Endodermal cell (in vitro differentiated cells): ENCODE data around the gene CFAP69. TPM values are rescaled to one million over a fixed set of nuclear protein-coding genes. Genes with fewer than 3 reads are reported as not detected.
A peak's percentile ranks its signal among the peaks of the same experiment; 100 is the strongest.

Experiments used
- DNase-seq: peaks from one replicate; pipeline ENCODE4 v3.0.0-alpha.2; 2017
- H3K27ac ChIP-seq: 2 replicates; pipeline ENCODE4 v1.5.1; 2013; ENCODE audit warnings: mild to moderate bottlenecking, low read depth, low read length, moderate library complexity
- H3K27me3 ChIP-seq: 2 replicates; pipeline ENCODE4 v1.6.1; 2013; ENCODE audit warnings: mild to moderate bottlenecking, low read length, moderate library complexity; ENCODE audit not compliant: insufficient read depth, control insufficient read depth, poor library complexity, severe bottlenecking
- H3K36me3 ChIP-seq: 2 replicates; pipeline ENCODE4 v1.7.0; 2013; ENCODE audit warnings: mild to moderate bottlenecking, low read length, moderate library complexity; ENCODE audit not compliant: control insufficient read depth, insufficient read depth
- H3K4me1 ChIP-seq: one replicate; pipeline ENCODE4 v1.7.0; 2013; ENCODE audit warnings: low read length; ENCODE audit not compliant: control insufficient read depth, insufficient read depth
- H3K4me3 ChIP-seq: 2 replicates; pipeline ENCODE4 v1.5.1; 2013; ENCODE audit warnings: mild to moderate bottlenecking, low read length, moderate library complexity
- H3K9ac ChIP-seq: 2 replicates; pipeline ENCODE4 v1.6.1; 2013; ENCODE audit warnings: mild to moderate bottlenecking, low read length, moderate library complexity; ENCODE audit not compliant: poor library complexity, severe bottlenecking; ENCODE audit errors: extremely low read depth
- H3K9me3 ChIP-seq: 2 replicates; pipeline ENCODE4 v1.6.1; 2013; ENCODE audit warnings: mild to moderate bottlenecking, low read length, moderate library complexity; ENCODE audit not compliant: control insufficient read depth
- H3K27ac Mint-ChIP-seq: 2 replicates; pipeline ENCODE4 v1.8.0; 2020; ENCODE audit warnings: mixed read lengths
- H3K27me3 Mint-ChIP-seq: 2 replicates; pipeline ENCODE4 v1.8.0; 2021; ENCODE audit warnings: mild to moderate bottlenecking, mixed read lengths; ENCODE audit not compliant: insufficient read depth
- H3K36me3 Mint-ChIP-seq: 2 replicates; pipeline ENCODE4 v1.8.0; 2020; ENCODE audit warnings: low read depth, mixed read lengths
- H3K4me1 Mint-ChIP-seq: 2 replicates; pipeline ENCODE4 v1.8.0; 2020; ENCODE audit warnings: mixed read lengths
- H3K4me3 Mint-ChIP-seq: 2 replicates; pipeline ENCODE4 v1.8.0; 2020; ENCODE audit warnings: mild to moderate bottlenecking, moderate library complexity, mixed read lengths
- H3K9me3 Mint-ChIP-seq: 2 replicates; pipeline ENCODE4 v1.8.0; 2020; ENCODE audit warnings: mild to moderate bottlenecking, mixed read lengths
- CTCF ChIP-seq: fragments of 200-600 bp; sonication (generic); conservative IDR thresholded peaks from 2 replicates; pipeline ENCODE4 v1.5.0; 2021; ENCODE audit warnings: antibody characterized with exemption, mild to moderate bottlenecking
- WGBS, 2 experiments: methylation state at CpG; one replicate each; pipeline versions ENCODE4 v1.1.5 to v1.1.7; 2013; ENCODE audit warnings: missing lambda C conversion rate in 2 of 2, mixed read lengths in 1 of 2; ENCODE audit not compliant: insufficient coverage in 1 of 2, insufficient read length in 1 of 2; 5-methylcytosine and 5-hydroxymethylcytosine counted together
- total RNA-seq, 2 donors: library from RNA; stranded (reverse); fragmentation: NEBNext Ultra II Directional in 1 of 2; extraction: Animal tissue kit (Norgen Biotek cat#: 25700) in 1 of 2; gene quantifications; 2 replicates in 1 of 2; 3 replicates in 1 of 2; pipeline ENCODE4 v1.2.1, GENCODE V29; 2021

Gene CFAP69
- total RNA-seq, 2 donors from 2014 or later = 4.9 to 6.6 TPM

- no peaks in the 10 kb centered on the region for H3K27me3 ChIP-seq
- H3K9me3 ChIP-seq = no peaks in the 10 kb centered on the region
- no peaks in the 10 kb centered on the region for H3K36me3 Mint-ChIP-seq
- no peaks in the 10 kb centered on the region for H3K27me3 Mint-ChIP-seq
- no peak overlapping the region for H3K9ac ChIP-seq
- peaks cover 8% of the 10 kb centered on the region for H3K4me1 ChIP-seq
- no peaks in the 10 kb centered on the region for H3K9me3 Mint-ChIP-seq
- no peaks in the 10 kb centered on the region for H3K36me3 ChIP-seq
- no peak overlapping the region for H3K27ac Mint-ChIP-seq
- 94 to 100% methylated on average over 1 to 5 of the region's 5 CpGs for WGBS, 2 experiments
- no peak overlapping the region for H3K27ac ChIP-seq
- DNase-seq = no peak
- H3K4me3 Mint-ChIP-seq = no peak overlapping the region
- TF ChIP-seq CTCF = no peak
- H3K4me3 ChIP-seq = no peak overlapping the region
- H3K4me1 Mint-ChIP-seq = peaks cover 17% of the 10 kb centered on the region
Observed at GRCh38 chr7:90222811-90223725, 21.9 kb upstream of the CFAP69 start.

GRCh38 chr7:90224195-90224594, 20.8 kb upstream of the CFAP69 start:
- Mint-ChIP-seq H3K4me1 (peaks cover 22% of the 10 kb centered on the region), H3K36me3 (no peaks in the 10 kb centered on the region), H3K4me3 (no peak overlapping the region), H3K27ac (no peak overlapping the region), H3K27me3 (no peaks in the 10 kb centered on the region), H3K9me3 (no peaks in the 10 kb centered on the region)
- TF ChIP-seq CTCF = no peak
- H3K4me1 ChIP-seq = peaks cover 8% of the 10 kb centered on the region
- no peaks in the 10 kb centered on the region for H3K36me3 ChIP-seq
- no peaks in the 10 kb centered on the region for H3K9me3 ChIP-seq
- H3K27me3 ChIP-seq = no peaks in the 10 kb centered on the region
- DNase-seq = peak; percentile 75
- H3K9ac ChIP-seq = no peak overlapping the region
- H3K27ac ChIP-seq = no peak overlapping the region
- 38 to 51% methylated on average over 3 of the region's 3 CpGs for whole genome bisulfite sequencing, 2 experiments
- H3K4me3 ChIP-seq = no peak overlapping the region

- Mint-ChIP-seq H3K4me1 (peaks cover 22% of the 10 kb centered on the region), H3K27ac (no peak overlapping the region), H3K9me3 (no peaks in the 10 kb centered on the region), H3K4me3 (no peak overlapping the region), H3K27me3 (no peaks in the 10 kb centered on the region), H3K36me3 (no peaks in the 10 kb centered on the region)
- TF ChIP-seq CTCF = no peak
- WGBS, 2 experiments = 90 to 100% methylated on average over 2 of the region's 3 CpGs
- Histone ChIP-seq H3K9ac (no peak overlapping the region), H3K27ac (no peak overlapping the region), H3K9me3 (no peaks in the 10 kb centered on the region), H3K36me3 (no peaks in the 10 kb centered on the region), H3K4me3 (no peak overlapping the region), H3K4me1 (peaks cover 10% of the 10 kb centered on the region), H3K27me3 (no peaks in the 10 kb centered on the region)
- no peak for DNase-seq
Observed at GRCh38 chr7:90225181-90225580, 19.8 kb upstream of the CFAP69 start.
